ENCODE data around the gene KLF17.

DNA sequence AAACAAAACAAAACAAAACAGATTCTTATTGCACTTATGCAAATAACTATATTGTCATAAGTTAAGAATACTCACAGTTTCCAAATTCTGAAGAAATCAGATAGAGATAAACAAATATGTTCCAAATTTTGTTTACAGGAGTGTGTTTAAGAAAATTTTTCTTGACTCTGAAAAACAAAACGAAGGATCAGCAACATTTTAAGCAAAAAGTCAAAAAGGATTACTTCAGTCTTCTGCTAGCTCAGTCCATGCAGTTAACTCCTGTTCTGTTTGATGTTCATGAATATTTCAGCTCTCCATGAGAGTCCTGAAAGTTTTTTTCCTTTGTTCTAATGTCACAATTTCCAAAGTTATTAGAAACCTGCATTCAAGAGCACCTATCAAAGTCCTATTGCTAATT is 56.0 kb downstream of the KLF17 start:
- TF ChIP-seq GATA1 (IDR thresholded peaks at IDR 0.05; ENCODE audit: low read depth, low read length) (no peak), POLR2A (IDR thresholded peaks at IDR 0.05; ENCODE audit: low read length) (no peak)
